Measurements from ENCODE around the gene CALCR.
A peak's percentile ranks its signal among the peaks of the same experiment; 100 is the strongest.
"Not testable (repeated sequence)": the region's sequence is repeated elsewhere in the genome, so short reads cannot be mapped to it uniquely, and the experiment has no call there.

The CALCR gene

GRCh38 chr7:93574646-93575554 lies at the start of gene CALCR:
Gene CALCR, minus strand, starts transcription at chr7:93574724. Its CDS starts 87,743 bp downstream, at chr7:93486981.
- DNase-seq (ENCODE audit: insufficient read length, low spot score), result no peak
- FAIRE-seq, result no peak

- no peak for FAIRE-seq
- DNase-seq (ENCODE audit: insufficient read length, low spot score), result no peak
Observed at GRCh38 chr7:93623816-93624215, 49.3 kb upstream of the CALCR start.

DNA sequence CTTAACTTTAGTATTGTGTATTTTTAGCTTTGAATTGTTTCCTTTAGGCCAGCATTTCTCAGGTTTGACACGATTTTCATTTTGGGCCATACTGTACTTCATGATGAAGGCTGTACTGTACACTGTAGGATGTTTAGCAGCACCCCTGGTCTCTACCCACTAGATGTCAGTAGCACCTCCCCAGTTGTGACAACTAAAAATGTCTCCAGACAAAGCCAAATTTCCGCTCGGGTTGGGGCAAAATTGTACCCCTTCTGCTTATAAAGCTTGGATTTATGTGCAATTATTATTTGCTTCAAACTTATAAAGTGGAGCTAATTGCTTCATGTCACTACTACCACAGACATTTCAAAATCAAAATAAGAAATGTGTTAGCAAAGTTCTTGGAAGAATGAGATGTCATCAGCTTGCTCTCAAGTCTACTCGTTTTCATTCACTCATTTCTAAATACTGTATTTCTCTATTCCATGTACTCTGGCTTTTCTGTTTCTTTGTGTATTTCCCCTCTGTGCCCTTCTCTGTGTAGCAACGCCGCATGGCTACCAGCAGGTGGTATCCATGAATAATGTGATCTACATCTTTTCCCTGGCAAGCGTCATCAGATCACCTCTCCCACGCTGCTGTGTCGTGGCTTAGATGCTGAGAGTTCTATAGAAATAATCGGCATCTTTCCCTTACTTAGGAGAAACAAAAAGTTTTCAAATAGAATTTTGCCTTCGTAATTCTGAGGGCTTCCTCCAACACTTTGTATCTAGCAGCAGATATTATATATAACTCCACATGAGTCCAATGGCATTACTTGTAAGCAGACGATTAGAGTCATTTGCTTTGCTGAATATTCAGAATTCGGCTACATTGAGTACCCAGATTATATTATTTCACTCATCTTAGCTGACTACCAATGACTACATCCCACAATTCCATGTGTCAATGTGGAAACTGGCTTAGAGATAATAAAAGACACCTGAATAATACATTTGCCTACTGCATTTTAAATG lies 47.8 kb upstream of the CALCR start:
- DNase-seq (ENCODE audit: insufficient read length, low spot score), result no peak
- FAIRE-seq, result peak; percentile 44

- FAIRE-seq (no peak), DNase-seq (ENCODE audit: insufficient read length, low spot score) (no peak)
Observed at GRCh38 chr7:93620864-93621263, 46.3 kb upstream of the CALCR start.

GRCh38 chr7:93620057-93620456 lies 45.5 kb upstream of the CALCR start:
- FAIRE-seq, result no peak
- no peak for DNase-seq (ENCODE audit: insufficient read length, low spot score)

DNA sequence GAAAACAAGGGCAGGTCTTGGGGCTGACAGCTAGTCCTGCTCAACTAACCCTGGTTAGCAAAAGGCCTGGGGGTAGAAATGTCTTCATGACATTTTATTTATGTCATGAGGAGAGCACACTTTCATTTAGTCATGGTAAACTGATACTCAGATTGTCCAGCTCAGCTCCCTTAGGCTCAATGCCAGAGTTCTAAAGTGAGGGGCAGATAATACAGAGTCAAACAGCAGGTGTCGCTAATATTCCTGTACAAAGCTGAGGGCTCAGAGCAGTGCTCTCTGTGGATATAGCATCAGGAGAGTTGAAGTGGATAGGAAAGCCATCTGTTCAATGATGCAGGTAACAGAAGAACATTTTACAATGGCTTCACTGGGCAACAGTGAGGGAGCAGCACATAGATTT lies 26.8 kb upstream of the CALCR start:
- FAIRE-seq (no peak), DNase-seq (ENCODE audit: insufficient read length, low spot score) (no peak)

DNA sequence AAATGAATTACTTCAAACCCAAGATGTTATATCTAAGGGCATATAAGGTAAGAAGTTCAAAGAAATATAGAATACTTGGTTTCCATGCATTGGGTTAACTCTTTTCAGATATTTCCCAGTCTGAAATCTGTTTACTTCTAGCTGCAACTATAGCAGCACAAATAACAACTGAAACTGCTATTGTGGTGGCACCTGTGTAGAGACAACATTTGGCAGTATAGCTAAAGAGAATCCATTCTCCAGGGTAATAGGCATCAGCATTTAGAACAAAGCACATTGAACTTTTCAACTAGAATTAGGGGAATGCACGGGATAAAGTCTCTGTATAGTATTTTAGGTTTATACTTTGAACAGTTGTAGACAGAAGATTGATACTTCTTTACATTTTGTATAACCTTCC lies 19.7 kb upstream of the CALCR start:
- no peak for FAIRE-seq

DNA sequence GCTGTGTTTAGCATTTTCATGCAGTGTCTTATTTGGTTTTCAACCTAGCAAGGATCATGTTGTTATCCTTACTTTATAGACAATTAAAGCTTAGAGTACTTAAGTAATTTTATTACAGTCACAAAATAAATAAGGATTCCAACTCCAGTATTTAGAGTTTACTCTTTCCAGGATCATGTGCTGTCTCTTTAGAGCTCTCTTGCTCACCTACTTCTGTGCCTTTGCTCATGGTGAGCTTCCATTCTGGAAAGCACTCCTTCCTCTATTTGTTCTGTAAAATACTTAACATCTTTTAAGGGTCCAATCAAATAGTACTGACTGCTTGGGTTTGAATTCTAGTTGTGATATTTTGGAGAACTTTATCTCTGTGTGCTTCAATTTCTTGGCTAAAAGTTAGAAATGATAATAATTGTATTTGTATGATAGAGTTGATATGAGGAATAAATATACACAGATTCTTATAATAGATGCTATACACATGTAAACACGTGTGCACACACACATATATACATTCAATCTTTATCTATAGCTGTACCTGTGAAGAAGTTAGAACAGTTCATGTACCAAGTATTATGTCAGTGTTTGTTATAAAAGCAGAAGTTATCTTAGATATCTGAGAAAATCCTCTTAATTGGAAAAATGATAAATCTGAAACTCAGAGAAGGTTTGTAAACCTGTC lies 18.2 kb upstream of the CALCR start:
- DNase-seq (ENCODE audit: insufficient read length, low spot score), result no peak
- no peak for FAIRE-seq

More for the DNA sequence above, 19.7 kb upstream of the CALCR start:
- DNase-seq (ENCODE audit: insufficient read length, low spot score), result no peak

DNA sequence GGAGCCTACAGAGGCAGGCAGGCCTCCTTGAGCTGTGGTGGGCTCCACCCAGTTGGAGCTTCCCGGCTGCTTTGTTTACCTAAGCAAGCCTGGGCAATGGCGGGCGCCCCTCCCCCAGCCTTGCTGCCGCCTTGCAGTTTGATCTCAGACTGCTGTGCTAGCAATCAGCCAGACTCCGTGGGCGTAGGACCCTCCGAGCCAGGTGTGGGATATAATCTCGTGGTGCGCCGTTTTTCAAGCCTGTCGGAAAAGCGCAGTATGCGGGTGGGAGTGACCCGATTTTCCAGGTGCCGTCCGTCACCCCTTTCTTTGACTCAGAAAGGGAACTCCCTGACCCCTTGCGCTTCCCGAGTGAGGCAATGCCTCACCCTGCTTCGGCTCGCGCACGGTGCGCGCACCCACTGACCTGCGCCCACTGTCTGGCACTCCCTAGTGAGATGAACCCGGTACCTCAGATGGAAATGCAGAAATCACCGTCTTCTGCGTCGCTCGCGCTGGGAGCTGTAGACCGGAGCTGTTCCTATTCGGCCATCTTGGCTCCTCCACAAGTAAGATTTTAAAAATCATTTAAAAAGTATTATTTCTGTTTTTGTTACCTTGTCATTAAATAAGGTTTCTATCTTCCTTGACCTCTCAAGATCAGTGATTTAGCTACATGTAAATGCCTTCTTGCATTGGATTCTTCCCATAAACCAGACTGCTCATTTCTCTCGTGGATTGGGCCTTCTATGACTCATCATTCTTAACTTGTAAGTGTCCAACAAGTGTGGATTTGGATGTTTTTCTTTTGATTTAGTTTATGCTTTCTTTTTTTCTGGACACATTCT lies 16.9 kb upstream of the CALCR start:
- not testable (repeated sequence) for DNase-seq (ENCODE audit: insufficient read length, low spot score); FAIRE-seq

GRCh38 chr7:93586479-93586865 lies 11.9 kb upstream of the CALCR start:
- not testable (repeated sequence) for DNase-seq (ENCODE audit: insufficient read length, low spot score); FAIRE-seq

GRCh38 chr7:93585694-93586478 lies 11.4 kb upstream of the CALCR start:
- not testable (repeated sequence) for FAIRE-seq; DNase-seq (ENCODE audit: insufficient read length, low spot score)

DNA sequence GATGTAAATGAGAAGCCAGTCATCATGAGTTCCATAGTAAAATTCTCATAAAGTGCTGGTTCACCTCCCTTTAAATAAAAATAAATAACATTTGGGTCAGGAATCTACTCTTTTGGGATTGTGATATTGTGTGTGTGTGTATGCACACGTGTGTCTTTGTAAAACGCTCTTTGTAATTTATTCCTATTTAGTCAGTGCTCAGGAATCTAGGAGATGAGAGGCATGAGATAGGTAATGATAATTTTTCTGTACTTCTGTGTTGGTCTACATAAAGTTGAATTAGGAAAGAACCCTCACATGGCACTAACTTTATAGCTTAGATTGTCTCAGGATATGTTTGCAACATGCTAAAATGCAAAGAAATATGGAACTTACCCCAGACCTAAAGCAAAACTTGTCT lies 4.9 kb upstream of the CALCR start:
- DNase-seq (ENCODE audit: insufficient read length, low spot score) (no peak), FAIRE-seq (no peak)

GRCh38 chr7:93578762-93579161 lies 4.2 kb upstream of the CALCR start:
- no peak for FAIRE-seq
- no peak for DNase-seq (ENCODE audit: insufficient read length, low spot score)

DNA sequence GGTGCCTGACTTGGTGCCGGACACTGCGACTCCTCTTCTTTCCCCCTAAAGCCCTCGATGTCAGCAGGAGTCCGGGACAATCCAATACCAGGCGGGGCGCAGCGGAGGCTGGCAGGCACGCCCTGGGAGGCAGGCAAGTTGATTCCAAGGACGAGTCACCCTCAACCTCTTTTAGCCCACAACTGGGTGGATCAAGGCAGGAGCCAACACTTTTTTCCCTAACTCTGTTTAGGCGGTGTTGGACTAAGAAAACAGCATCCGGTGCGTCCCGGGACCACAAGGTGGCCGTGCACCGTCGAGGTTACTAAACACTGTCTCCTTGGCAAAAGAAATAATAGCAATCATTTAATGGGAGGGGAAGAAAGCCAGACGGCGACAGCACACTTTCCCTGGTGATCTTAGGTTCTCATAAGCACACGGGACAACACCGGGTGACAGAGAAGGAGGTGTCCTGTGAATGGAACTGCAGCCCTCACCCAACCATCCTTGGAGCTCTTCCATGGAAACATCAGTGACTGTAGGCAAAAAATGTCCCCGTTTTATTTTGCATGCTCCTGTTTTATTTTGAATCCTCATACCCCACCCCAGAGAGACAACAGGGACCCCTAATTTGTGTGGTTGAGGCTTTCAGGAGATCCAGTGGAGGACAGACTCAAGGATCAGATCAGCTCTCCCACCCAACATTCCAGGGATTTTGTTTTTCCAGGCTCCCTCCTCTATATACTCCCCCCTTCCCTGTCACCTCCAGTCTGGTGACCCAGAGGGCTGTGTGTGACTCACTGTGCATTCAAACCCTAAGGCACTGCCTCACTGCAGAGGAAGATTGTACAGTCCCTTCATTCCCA lies 1.3 kb upstream of the CALCR start:
- FAIRE-seq, result no peak

GRCh38 chr7:93574269-93574645 lies 267 bp downstream of the CALCR start:
- DNase-seq (ENCODE audit: insufficient read length, low spot score) (no peak), FAIRE-seq (no peak)

More for the DNA sequence above, 1.3 kb upstream of the CALCR start:
- no peak for DNase-seq (ENCODE audit: insufficient read length, low spot score)

GRCh38 chr7:93569189-93569588 lies 5.3 kb downstream of the CALCR start:
- DNase-seq (ENCODE audit: insufficient read length, low spot score) (no peak), FAIRE-seq (no peak)

- no peak for DNase-seq (ENCODE audit: insufficient read length, low spot score)
- no peak for FAIRE-seq
Observed at GRCh38 chr7:93566876-93567275, 7.6 kb downstream of the CALCR start.

- DNase-seq (ENCODE audit: insufficient read length, low spot score) (no peak), FAIRE-seq (no peak)
Observed at GRCh38 chr7:93563584-93563983, 10.9 kb downstream of the CALCR start.

Measured in GM19239 (cell line).